ENCODE measurements around the gene CTNND2.
"Not testable (repeated sequence)": the region's sequence is repeated elsewhere in the genome, so short reads cannot be mapped to it uniquely, and the experiment has no call there.

The CTNND2 gene

DNA sequence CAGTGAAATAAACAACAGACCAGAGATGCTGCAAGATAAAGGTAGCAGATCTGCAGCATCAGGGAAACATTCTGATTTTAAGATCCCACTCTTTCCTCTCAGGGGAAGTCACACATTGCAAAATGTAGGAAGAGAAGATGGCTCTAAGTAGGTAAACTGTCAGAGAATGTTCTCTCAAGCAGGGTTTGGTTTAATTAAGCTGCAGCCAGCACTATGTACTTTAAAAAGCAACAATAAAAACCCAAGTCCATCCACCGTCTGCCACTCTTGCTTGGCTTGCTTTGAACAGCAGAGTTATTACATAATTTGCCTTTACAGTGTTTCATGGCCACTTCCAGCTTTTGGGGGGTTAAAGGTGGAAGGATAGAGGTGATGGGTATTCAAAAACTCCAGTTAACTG lies 800.0 kb downstream of the CTNND2 start:
- no peak for DNase-seq (ENCODE audit: low read depth in 3 of 3)

- no peak for DNase-seq (ENCODE audit: low read depth in 3 of 3)
These were observed 820.1 kb downstream of the CTNND2 start for GRCh38 chr5:11084111-11084510.

DNA sequence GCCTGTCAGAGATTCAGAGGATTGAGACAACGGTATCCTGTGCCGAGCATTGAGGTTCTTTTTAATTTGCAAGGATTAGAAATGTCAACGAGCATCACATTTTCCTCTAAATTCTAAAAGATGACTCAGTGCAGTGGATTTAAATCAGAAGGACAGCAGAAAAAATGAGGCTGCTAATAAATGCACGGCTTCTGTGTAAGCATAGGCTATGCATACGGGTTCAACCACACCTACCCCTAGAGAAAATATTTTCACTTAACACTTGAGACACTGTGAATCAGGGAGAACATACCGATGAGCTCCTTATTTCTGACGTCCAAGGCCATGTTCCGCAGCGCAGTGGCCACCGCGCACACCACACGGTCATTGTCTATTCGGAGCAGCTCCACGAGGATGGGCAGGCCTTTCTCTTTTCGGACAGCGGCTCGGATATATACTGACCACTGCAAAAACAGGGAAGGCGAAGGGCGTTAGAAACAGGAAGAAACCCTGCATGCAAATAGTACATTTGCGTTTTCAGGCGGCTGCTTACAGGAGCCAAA lies 821.8 kb downstream of the CTNND2 start:
- DNase-seq (ENCODE audit: low read depth in 3 of 3), result no peak

DNA sequence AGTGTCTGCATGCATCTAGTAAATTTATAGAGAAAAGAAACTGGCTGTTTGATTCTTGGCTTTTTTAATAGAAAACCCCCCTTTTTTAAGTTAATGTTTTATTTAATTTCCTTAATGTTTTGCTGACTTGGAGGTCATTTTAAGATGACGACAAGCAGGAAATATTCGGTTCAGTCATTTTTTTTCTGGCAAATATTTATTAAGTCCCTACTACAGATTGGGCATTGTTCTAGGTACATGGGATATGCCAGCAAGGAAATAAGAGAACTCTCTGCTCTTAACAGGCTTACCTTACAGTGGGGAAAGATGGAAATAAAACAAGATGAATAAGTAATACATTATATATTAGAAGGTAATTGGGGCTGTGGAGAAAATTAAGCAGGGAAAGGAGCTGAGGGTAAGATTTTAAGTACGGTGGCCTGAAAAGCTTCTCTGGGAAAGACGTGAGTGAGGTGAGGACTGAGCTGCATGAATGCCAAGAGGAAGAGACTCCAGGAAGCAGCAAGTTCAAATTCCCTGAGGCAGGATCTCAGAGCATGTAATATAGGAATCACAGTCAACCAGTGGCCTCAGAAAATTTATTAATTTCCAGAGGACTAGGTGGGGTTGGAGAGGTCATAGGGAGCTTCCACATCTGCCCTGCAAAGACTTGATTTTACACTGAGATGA lies 827.2 kb downstream of the CTNND2 start:
- DNase-seq (ENCODE audit: low read depth in 3 of 3), result no peak

- no peak for DNase-seq (ENCODE audit: low read depth in 3 of 3)
These were observed 829.0 kb downstream of the CTNND2 start for GRCh38 chr5:11075035-11075805.

DNA sequence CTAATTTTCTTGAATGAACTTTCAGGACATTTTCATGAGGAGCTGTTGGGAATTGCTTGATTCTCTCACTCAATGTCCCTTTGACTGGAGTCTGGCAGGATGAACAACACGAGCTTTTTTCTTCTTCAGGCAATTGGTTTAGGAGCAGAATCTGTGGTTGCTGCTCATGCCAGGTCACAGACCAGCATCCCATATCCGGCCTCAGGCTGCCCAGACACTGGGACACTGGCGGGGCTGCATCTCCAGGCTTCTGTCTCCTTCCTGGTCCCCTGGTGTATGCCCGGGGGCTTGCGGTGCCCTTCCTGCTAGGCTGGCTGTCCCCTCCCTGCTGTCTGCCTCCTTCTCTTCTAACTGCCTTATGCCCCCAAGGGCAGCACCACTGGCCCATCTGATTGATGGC lies 831.7 kb downstream of the CTNND2 start:
- DNase-seq (ENCODE audit: low read depth in 3 of 3), result no peak

DNA sequence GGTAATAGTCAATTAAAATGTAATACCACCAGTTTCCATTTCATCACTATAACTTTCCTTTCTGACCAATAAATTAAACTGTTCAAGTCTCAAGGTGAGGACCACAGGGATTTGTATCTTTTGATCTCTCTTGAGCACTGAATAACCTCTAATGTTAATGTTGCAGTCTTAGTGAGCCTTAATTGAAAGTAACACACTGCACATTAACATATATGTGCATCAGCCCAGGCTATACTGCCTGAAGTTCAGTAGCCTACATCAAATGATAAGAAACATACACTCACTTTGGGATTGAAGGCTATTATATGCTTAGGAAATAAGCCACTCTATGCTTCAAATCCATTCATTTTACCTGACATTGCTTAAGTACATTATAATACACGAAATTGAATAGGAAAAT lies 832.2 kb downstream of the CTNND2 start:
- no peak for DNase-seq (ENCODE audit: low read depth in 3 of 3)

- DNase-seq (ENCODE audit: low read depth in 3 of 3), result no peak
These were observed 835.2 kb downstream of the CTNND2 start for GRCh38 chr5:11069041-11069440.

GRCh38 chr5:11065723-11066122 lies 838.5 kb downstream of the CTNND2 start:
- DNase-seq (ENCODE audit: low read depth in 3 of 3), result not testable (repeated sequence)

DNA sequence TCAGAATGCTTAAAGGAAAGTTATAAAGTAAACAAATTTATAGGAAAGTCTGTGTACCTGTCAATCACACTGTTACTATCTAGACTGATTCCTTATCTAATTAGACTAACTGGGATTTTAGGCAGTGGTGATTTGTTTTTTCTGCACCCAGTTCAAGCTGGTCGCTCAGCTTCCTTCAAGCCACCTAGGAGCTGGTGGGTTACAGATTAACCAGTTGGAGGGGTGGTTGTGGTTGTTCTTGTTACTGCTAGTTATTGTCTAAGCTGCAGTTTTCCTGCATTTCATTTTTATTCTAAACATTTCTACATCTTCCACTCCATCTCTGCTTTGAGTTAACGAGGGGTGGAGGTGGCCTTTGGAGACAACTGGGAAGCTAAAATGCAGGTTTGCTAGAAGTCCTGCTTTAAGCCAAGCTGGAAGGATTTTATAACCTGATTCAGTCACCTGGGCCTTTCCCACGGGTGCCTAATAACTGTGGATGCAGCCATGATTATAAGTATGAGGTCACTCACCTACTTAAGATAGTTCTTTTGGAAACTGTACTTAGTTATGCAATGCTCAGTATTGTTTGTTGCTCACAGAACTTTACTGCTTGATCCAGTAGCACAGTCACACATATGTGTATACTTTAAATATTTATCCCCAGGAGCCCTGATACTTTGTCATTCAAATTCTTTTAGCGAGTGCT lies 839.3 kb downstream of the CTNND2 start:
- DNase-seq (ENCODE audit: low read depth in 3 of 3), result no peak

DNA sequence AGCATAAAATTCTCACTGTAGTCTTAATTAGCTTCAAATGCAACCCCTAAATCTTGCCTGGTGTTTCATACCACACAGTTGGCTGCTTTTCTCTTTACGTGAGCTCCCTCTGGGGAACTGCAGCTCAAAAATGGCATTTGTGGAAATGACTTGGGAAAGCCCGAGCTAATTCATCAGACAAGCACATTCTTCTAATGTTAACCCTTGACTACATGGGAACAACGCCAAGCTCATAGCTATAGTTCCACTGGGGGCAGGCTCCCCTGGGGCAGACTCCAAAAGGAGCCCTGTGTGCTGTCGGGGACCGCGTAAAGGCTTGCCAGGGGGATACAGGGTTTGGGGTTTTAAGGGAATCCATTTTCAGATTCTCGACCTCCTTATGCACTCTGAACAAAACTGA lies 841.8 kb downstream of the CTNND2 start:
- DNase-seq (ENCODE audit: low read depth in 3 of 3), result no peak

GRCh38 chr5:11056560-11056959 lies 847.7 kb downstream of the CTNND2 start:
- no peak for DNase-seq (ENCODE audit: low read depth in 3 of 3)

- no peak for DNase-seq (ENCODE audit: low read depth in 3 of 3)
These were observed 850.2 kb downstream of the CTNND2 start for GRCh38 chr5:11054014-11054413.

DNA sequence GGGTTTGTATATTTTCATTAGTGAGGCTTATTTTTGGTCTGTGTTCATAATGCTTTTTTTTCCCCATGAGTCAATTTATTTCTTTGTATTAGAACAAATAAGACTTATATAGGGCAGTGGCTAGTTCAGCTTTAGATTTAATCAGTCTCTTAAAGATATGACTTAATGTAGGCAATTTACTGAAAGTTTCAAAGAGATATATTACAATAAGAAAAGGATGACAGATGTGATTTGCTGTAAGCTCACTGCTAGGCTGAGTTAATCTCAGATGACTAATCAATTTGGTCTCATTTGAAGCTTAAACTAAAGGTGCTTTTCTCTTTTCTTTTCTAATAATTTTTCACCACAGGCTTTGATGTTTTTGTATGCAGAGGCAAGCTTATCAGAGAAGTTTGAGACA lies 851.4 kb downstream of the CTNND2 start:
- no peak for DNase-seq (ENCODE audit: low read depth in 3 of 3)

DNA sequence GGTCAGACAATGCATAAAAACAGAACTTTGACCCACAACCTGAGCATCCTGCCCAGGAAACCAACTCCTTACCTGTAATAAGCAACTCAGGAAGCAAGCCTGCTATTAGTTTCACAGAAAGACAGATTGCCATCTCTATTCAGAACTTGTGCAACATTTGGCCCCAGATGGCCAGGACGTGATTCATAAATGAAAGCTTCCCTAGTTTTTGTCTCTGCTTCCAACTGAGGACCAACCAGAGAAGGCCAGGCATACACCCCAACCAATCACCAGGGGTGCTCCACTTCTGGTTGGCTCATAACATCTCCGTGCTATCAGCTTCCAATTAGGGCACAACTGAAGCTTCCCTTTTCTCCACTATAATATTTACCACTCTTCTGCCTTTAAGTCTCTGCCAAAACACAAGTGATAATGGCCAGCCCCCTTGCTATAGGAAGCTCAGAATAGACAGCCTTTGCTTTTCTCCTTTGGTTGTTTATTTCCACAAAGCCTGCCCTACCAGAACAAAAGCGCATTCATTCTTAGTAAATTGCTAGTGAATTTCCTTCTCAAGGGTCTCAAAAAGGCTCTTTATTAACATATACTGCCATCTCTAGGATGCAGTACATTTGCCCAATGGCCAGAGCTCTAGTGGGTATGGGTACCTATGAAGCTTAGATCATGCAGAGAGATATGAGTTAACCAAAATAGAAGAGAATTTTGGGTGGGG lies 853.5 kb downstream of the CTNND2 start:
- no peak for DNase-seq (ENCODE audit: low read depth in 3 of 3)

DNA sequence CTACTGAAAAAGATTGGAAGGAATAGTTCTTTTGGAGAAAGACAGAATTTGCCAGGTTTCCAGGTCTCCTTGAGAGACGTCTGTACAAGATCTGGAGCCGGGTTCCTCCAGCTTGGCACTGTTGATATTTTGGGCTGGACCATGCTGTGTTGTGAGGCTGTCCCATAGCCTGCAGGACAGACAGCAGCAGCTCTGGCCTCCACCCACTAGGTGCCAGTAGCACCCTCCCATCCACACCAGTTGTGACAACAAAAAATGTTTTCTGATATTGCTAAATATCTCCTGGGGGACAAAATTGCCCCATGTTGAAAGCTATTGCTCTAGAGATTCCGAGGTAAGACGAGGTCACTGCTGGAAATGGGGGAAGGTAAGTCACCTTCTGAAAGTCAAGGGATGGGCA lies 855.5 kb downstream of the CTNND2 start:
- no peak for DNase-seq (ENCODE audit: low read depth in 3 of 3)

DNA sequence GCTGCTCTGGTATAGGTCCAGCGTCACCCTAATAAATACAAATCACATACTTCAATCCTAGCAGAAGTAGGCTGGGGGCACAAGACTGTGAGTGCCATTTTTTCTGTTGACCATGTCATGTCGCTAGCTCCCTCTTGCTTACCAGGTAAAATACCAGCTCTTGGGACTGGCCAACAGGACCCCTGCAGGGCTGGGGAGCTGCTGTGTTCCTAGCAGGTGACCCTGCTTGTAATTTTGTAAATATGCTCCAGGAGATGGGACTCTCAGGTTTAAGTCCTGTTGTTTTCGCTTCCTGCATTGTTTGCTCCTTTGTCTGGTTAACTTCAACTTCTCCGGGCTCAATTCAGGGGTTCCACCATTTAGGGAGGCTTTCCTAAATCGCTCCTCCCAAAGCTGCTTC lies 856.6 kb downstream of the CTNND2 start:
- DNase-seq (ENCODE audit: low read depth in 3 of 3), result no peak

GRCh38 chr5:11047030-11047429 lies 857.2 kb downstream of the CTNND2 start:
- no peak for DNase-seq (ENCODE audit: low read depth in 3 of 3)

DNA sequence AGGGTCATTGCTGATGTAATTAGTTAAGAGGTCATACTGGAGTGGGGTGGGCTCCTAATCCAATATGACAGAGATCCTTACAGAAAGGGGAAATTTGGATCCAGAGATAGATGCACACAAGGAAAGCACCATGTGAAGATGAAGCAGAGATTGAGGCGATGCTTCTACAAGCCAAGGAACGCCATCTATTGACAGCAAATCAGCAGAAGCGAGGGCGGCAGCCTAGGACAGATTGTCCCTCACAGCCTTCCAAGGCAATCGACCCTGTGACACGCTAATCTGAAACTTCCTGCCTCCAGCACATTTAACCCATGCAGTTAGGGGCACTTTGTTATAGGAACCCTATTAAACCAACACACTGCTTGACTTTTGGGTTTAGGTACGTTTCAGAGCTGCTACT lies 858.1 kb downstream of the CTNND2 start:
- no peak for DNase-seq (ENCODE audit: low read depth in 3 of 3)

GRCh38 chr5:11045411-11045810 lies 858.8 kb downstream of the CTNND2 start:
- DNase-seq (ENCODE audit: low read depth in 3 of 3), result no peak

- no peak for DNase-seq (ENCODE audit: low read depth in 3 of 3)
These were observed 859.7 kb downstream of the CTNND2 start for GRCh38 chr5:11044581-11044980.

GRCh38 chr5:11043881-11044280 lies 860.4 kb downstream of the CTNND2 start:
- DNase-seq (ENCODE audit: low read depth in 3 of 3), result no peak
